Stimulated activated CD4-positive, alpha-beta T cell treated with anti-CD3 and anti-CD28 coated beads, TNF-alpha, amount 100 ng/mL, for 4 hours (primary cell): ENCODE data around the gene NLGN2.
A peak's percentile ranks its signal among the peaks of the same experiment; 100 is the strongest.

ENCODE experiments used
- DNase-seq, 3 experiments: peaks; one replicate each; pipeline ENCODE4 v3.0.0-alpha.2; 2020; ENCODE audit warnings: low read depth in 3 of 3

NLGN2 gene

GRCh38 chr17:7437950-7438614 is 30.4 kb downstream of the NLGN2 start:
- peak in 2 of 3 experiments; percentile 40 to 53 for DNase-seq

- no peak for DNase-seq
These were observed 31.2 kb downstream of the NLGN2 start for GRCh38 chr17:7438656-7439460.

- DNase-seq: no peak
These were observed 31.9 kb downstream of the NLGN2 start, which contains the start of gene FGF11 for GRCh38 chr17:7439462-7440112. Gene FGF11, plus strand, starts transcription at chr17:7439512. Its CDS starts 109 bp downstream, at chr17:7439621.

GRCh38 chr17:7440113-7440833 is 32.6 kb downstream of the NLGN2 start:
- DNase-seq: no peak

GRCh38 chr17:7440834-7441195 is 33.2 kb downstream of the NLGN2 start:
- no peak for DNase-seq

GRCh38 chr17:7441266-7441665 is 33.6 kb downstream of the NLGN2 start:
- no peak for DNase-seq

GRCh38 chr17:7442142-7442541 is 34.5 kb downstream of the NLGN2 start:
- no peak for DNase-seq

- no peak for DNase-seq
These were observed 36.1 kb downstream of the NLGN2 start for GRCh38 chr17:7443499-7444485.

GRCh38 chr17:7444682-7445618 is 37.3 kb downstream of the NLGN2 start, which contains the start of gene CHRNB1:
Gene CHRNB1, plus strand, starts transcription at chr17:7445061. Its CDS starts 67 bp downstream, at chr17:7445128.
- DNase-seq: no peak

- DNase-seq: no peak
These were observed 37.9 kb downstream of the NLGN2 start for GRCh38 chr17:7445619-7445968.

- no peak for DNase-seq
These were observed 40.8 kb downstream of the NLGN2 start for GRCh38 chr17:7448461-7448860.

- DNase-seq: no peak
These were observed 52.4 kb downstream of the NLGN2 start for GRCh38 chr17:7459961-7460545.

GRCh38 chr17:7460850-7461660 is 53.4 kb downstream of the NLGN2 start:
- DNase-seq: no peak

GRCh38 chr17:7462474-7463371 is 55.1 kb downstream of the NLGN2 start:
- DNase-seq: no peak

GRCh38 chr17:7463372-7463846 is 55.8 kb downstream of the NLGN2 start:
- no peak for DNase-seq

GRCh38 chr17:7464081-7464480 is 56.4 kb downstream of the NLGN2 start:
- DNase-seq: no peak

GRCh38 chr17:7465597-7466275 is 58.1 kb downstream of the NLGN2 start:
- DNase-seq: no peak
